Esophagus muscularis mucosa (tissue), 4 donors: ENCODE results near the gene ICOS. TPM values are rescaled to one million over a fixed set of nuclear protein-coding genes. Genes with fewer than 3 reads are reported as not detected.
A peak's percentile ranks its signal among the peaks of the same experiment; 100 is the strongest.

Source experiments
- DNase-seq: peaks from one replicate; pipeline ENCODE4 v3.0.0-alpha.2; 2017; ENCODE audit errors: extremely low spot score
- H3K27ac ChIP-seq, 4 donors: fragments of 200-600 bp; sonication (generic); replicated peaks in 1 of 4; 1 replicate in 3 of 4; 2 replicates in 1 of 4; pipeline ENCODE4 v1.5.1; 2016 to 2019; ENCODE audit warnings: mild to moderate bottlenecking in 1 of 4
- H3K27me3 ChIP-seq, 4 donors: fragments of 200-600 bp; sonication (generic); one replicate each; pipeline versions ENCODE4 v1.5.1 to v1.6.0; 2016 to 2019
- H3K36me3 ChIP-seq, 4 donors: fragments of 200-600 bp; sonication (generic); one replicate each; pipeline ENCODE4 v1.5.1; 2016 to 2019
- H3K4me1 ChIP-seq, 4 donors: fragments of 200-600 bp; sonication (generic); one replicate each; pipeline ENCODE4 v1.5.1; 2016 to 2019
- H3K4me3 ChIP-seq, 4 donors: fragments of 200-600 bp; sonication (generic); 1 replicate in 2 of 4; 2 replicates in 2 of 4; pipeline ENCODE4 v1.5.1; 2016 to 2019; ENCODE audit warnings: mild to moderate bottlenecking in 4 of 4, moderate library complexity in 1 of 4
- H3K9me3 ChIP-seq, 4 donors: fragments of 200-600 bp; sonication (generic); 1 replicate in 3 of 4; 2 replicates in 1 of 4; pipeline ENCODE4 v1.5.1; 2016 to 2019
- EP300 ChIP-seq: sonication (generic); formaldehyde crosslinking; IDR thresholded peaks from one replicate; pipeline ENCODE4 v1.6.1; 2017; ENCODE audit warnings: antibody characterized with exemption
- POLR2A ChIP-seq: fragments of 450-650 bp; IDR thresholded peaks from one replicate; pipeline ENCODE4 v1.6.1; 2017; ENCODE audit warnings: antibody characterized with exemption, moderate library complexity, mild to moderate bottlenecking, low read depth
- POLR2AphosphoS5 ChIP-seq, 2 donors: sonication (generic); formaldehyde crosslinking; IDR thresholded peaks; one replicate each; pipeline ENCODE4 v1.6.1; 2017; ENCODE audit warnings: antibody characterized with exemption in 2 of 2
- WGBS: methylation state at CpG from one replicate; pipeline ENCODE4 v1.1.5; 2018; 5-methylcytosine and 5-hydroxymethylcytosine counted together
- intact Hi-C: fragments of 100-400 bp; cut with DNase I; formaldehyde crosslinking; loops from one replicate; pipeline ENCODE4 v1.15.1; 2023
- total RNA-seq, 4 donors: library from RNA; depleted of rRNA; stranded (reverse); fragments of >200 nt; gene quantifications; one replicate each; pipeline versions ENCODE4 v1.1.0 to v1.2.1, GENCODE V29; 2016
- TF ChIP-seq, protein P1 (sequence below), 3 experiments: fragments of 200-600 bp in 2 of 3; fragments of 450-650 bp in 1 of 3; sonication (generic) in 2 of 3; IDR thresholded peaks; one replicate each; pipeline ENCODE4 v1.5.1; 2017 to 2019; ENCODE audit warnings: antibody characterized with exemption in 3 of 3, mild to moderate bottlenecking in 2 of 3, moderate library complexity in 1 of 3

Gene ICOS
- total RNA-seq, 4 donors from 2014 or later: under 0.01 to 0.50 TPM; not detected in 2

DNA sequence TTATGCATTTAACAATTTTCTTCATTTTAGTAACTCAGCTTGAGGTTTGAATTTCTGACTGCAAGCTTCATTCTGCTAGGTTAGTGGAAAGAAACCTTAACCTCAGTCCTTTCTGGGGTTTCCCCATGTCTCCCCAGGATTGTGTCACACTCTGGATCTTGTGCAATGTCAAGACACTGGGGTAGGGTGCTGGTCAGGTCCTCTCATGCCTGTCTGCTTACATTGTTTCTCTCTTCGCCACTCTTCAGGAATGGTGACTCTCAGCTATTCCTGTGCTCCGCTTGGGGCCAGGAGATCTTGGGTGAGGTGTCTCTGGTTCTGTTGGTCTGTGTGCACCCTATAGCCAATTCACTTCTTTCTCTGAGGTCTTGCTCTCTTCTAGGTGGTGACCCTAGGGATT is 45.1 kb upstream of the ICOS start:
- H3K36me3 ChIP-seq: no peaks in the 10 kb centered on the region
- H3K4me3 ChIP-seq: no peak overlapping the region
- H3K27ac ChIP-seq: no peak overlapping the region
- H3K4me1 ChIP-seq: peaks cover 0 to 62% (median 36%) of the 10 kb centered on the region in 4 donors
- intact Hi-C loops: no loop called here
- no peak for DNase-seq
- H3K9me3 ChIP-seq: no peaks in the 10 kb centered on the region
- 87% methylated on average over 2 of the region's 2 CpGs for WGBS
- TF ChIP-seq, protein P1, sequence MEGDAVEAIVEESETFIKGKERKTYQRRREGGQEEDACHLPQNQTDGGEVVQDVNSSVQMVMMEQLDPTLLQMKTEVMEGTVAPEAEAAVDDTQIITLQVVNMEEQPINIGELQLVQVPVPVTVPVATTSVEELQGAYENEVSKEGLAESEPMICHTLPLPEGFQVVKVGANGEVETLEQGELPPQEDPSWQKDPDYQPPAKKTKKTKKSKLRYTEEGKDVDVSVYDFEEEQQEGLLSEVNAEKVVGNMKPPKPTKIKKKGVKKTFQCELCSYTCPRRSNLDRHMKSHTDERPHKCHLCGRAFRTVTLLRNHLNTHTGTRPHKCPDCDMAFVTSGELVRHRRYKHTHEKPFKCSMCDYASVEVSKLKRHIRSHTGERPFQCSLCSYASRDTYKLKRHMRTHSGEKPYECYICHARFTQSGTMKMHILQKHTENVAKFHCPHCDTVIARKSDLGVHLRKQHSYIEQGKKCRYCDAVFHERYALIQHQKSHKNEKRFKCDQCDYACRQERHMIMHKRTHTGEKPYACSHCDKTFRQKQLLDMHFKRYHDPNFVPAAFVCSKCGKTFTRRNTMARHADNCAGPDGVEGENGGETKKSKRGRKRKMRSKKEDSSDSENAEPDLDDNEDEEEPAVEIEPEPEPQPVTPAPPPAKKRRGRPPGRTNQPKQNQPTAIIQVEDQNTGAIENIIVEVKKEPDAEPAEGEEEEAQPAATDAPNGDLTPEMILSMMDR (IDR thresholded peaks at IDR 0.05): no peak
- TF ChIP-seq EP300 (no peak), POLR2AphosphoS5 (IDR thresholded peaks at IDR 0.05) (no peak), POLR2A (no peak)
- H3K27me3 ChIP-seq: no peaks in the 10 kb centered on the region

DNA sequence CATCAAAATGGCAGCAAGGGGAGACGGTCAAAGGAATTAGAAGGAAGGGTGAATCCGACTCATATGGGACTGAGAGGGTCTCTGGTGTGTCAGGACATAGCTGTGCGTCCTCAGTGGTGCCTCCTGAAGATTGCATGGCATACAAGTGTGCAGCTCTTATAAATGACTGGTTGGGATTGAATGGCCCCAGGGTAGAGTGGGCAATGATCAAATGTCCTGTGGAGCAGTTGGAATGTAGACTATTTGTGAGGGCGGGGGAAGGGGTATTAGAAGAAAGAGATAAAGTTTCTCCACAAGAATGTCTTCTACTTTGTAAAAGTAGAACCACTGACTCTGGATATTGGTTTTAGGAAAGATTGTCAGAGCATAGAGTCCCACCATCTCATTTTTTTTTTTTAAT is 44.4 kb upstream of the ICOS start:
- Histone ChIP-seq H3K36me3 (no peaks in the 10 kb centered on the region), H3K9me3 (no peaks in the 10 kb centered on the region), H3K4me1 (peaks cover 0 to 55% (median 29%) of the 10 kb centered on the region in 4 donors), H3K4me3 (no peak overlapping the region), H3K27ac (no peak overlapping the region), H3K27me3 (no peaks in the 10 kb centered on the region)
- intact Hi-C loops: no loop called here
- TF ChIP-seq POLR2A (no peak), POLR2AphosphoS5 (IDR thresholded peaks at IDR 0.05) (no peak), EP300 (no peak)
- TF ChIP-seq, protein P1 (IDR thresholded peaks at IDR 0.05): no peak
- no peak for DNase-seq
- 93% methylated on average over 4 of the region's 4 CpGs for WGBS

DNA sequence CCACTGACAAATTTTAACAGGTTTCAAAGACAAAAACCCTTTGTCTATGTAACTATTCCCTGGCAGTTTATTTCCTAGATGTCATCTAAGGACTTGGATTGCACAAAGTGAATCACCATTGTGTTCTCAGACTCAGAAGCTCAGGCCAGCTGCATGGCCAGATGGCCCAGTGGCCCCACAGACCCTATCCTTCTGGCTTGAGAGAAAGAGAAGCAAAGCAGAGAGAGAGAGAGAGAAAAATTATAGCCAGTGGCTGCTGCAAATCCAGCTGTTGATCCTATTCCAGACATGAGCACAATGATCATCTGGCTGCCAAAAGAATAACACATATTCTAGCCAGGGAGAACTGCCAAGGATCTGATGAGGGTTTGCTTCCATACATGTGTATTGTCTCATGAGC is 43.2 kb upstream of the ICOS start:
- Histone ChIP-seq H3K4me1 (peaks cover 0 to 43% (median 18%) of the 10 kb centered on the region in 4 donors), H3K27me3 (no peaks in the 10 kb centered on the region), H3K4me3 (no peak overlapping the region), H3K27ac (peak overlapping the region in 3 of 4 donors; percentile 35 to 52 (median 38)), H3K9me3 (no peaks in the 10 kb centered on the region), H3K36me3 (no peaks in the 10 kb centered on the region)
- intact Hi-C loops: no loop called here
- TF ChIP-seq POLR2AphosphoS5 (IDR thresholded peaks at IDR 0.05) (peak in 1 of 2 donors; percentile 45), EP300 (no peak)
- TF ChIP-seq, protein P1 (IDR thresholded peaks at IDR 0.05): no peak
- DNase-seq: no peak

DNA sequence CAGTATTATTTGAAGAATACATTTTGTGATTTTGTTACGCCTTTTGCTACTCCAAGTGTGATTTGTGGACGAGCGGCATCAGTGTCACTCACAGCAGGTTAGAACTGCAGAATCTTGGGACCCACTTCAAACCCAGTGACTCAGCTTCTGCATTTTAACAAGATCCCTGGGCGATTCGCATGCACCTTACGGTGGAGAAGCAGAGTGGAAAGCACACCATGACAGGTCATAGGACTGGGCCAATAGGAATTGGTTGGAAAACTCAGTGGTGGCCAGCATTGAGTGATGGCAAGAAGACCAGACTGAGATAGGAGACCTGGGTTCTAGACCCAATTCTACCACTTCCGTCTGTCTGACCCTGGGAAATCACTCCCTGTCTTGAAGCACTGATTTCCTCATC is 42.7 kb upstream of the ICOS start:
- Histone ChIP-seq H3K9me3 (no peaks in the 10 kb centered on the region), H3K27me3 (no peaks in the 10 kb centered on the region), H3K27ac (peak overlapping the region in 3 of 4 donors; percentile 35 to 52 (median 38)), H3K4me3 (no peak overlapping the region), H3K4me1 (peaks cover 0 to 39% (median 16%) of the 10 kb centered on the region in 4 donors), H3K36me3 (no peaks in the 10 kb centered on the region)
- DNase-seq: no peak
- WGBS: 52% methylated on average over 7 of the region's 7 CpGs
- intact Hi-C loops: no loop called here
- TF ChIP-seq POLR2A (no peak), POLR2AphosphoS5 (IDR thresholded peaks at IDR 0.05) (no peak), EP300 (no peak)
- TF ChIP-seq, protein P1 (IDR thresholded peaks at IDR 0.05): no peak

DNA sequence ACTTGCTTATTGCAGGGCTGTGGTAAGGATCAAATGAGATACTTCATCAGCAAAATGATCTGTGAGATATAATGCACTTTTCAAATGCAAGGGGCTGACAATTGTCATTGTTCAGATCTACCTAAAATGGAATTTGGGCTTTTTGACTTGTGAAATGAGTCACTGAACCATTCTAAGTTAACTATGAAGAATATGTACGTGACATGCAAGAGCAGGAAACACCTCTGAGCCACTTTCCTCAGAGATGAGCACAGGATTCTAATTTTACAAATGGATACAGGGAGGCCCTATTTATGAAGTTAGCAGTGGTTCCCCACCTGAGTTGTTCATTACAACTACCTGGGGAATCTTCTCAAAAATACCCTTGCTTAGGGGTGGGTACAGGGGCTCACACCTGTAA is 42.3 kb upstream of the ICOS start:
- Histone ChIP-seq H3K4me3 (no peak overlapping the region), H3K27me3 (no peaks in the 10 kb centered on the region), H3K9me3 (no peaks in the 10 kb centered on the region), H3K36me3 (no peaks in the 10 kb centered on the region), H3K27ac (peak overlapping the region in 3 of 4 donors; percentile 9 to 52 (median 35)), H3K4me1 (peaks cover 0 to 38% (median 16%) of the 10 kb centered on the region in 4 donors)
- TF ChIP-seq, protein P1 (IDR thresholded peaks at IDR 0.05): no peak
- TF ChIP-seq POLR2AphosphoS5 (IDR thresholded peaks at IDR 0.05) (no peak), POLR2A (no peak), EP300 (no peak)
- intact Hi-C loops: no loop called here
- WGBS: 71% methylated on average over 1 of the region's 1 CpG
- DNase-seq: no peak
